ENCODE data around the gene SDSL.

Gene SDSL

GRCh38 chr12:113396828-113397496 lies 25.2 kb upstream of the SDSL start:
- DNase-seq: no peak

- DNase-seq: peak; percentile 55
These were observed 24.5 kb upstream of the SDSL start for GRCh38 chr12:113397497-113398197.

- no peak for DNase-seq
These were observed 23.6 kb upstream of the SDSL start for GRCh38 chr12:113398346-113399290.

GRCh38 chr12:113399490-113399889 lies 22.7 kb upstream of the SDSL start:
- DNase-seq: no peak

DNA sequence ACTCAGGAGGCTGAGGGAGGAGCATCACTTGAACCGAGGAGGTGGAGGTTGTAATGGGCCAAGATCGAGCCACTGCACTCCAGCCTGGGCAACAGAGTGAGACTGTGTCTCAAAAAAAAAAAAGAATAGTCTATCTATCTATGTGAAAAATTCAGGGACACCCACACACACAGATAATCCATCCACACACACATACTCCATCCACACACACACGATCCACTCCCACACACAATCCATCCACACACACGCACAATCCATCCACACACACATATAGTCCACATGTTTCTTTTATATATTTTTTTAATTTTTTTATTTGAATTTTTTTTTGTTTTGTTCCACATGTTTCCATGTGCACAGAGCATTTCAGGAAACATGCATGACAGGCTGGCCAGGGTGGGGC lies 21.8 kb upstream of the SDSL start:
- no peak for DNase-seq

- no peak for DNase-seq
These were observed 20.8 kb upstream of the SDSL start for GRCh38 chr12:113401066-113402000.

- DNase-seq: no peak
These were observed 19.5 kb upstream of the SDSL start for GRCh38 chr12:113402586-113403260.

- no peak for DNase-seq
These were observed 18.5 kb upstream of the SDSL start, which contains the start of gene SDS for GRCh38 chr12:113403435-113404415. SDS (minus strand) TSS chr12:113403887; CDS start chr12:113399708, 4,179 bp downstream.

DNA sequence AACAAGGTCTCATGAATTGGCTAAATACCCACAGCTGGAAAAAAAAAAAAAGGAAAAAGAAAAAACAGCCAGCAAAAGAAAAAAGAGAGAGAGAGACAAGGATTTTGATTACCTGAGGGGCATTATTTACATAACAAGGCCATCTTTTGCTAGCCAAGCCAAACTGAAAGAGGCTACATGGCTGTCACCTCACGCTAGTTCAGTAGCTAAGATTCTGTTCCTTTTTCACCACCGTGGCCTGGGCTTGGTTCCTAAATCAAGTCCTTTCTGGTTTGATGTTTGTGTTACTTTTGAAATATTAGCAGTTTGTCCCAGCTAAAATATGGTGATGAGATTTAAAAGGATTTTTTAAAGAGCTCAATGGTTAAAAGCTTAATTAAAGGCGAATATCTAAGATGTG lies 16.5 kb upstream of the SDSL start:
- no peak for DNase-seq

- DNase-seq: no peak
These were observed 14.1 kb upstream of the SDSL start for GRCh38 chr12:113407931-113408600.

- no peak for DNase-seq
These were observed 13.4 kb upstream of the SDSL start for GRCh38 chr12:113408756-113409298.

DNA sequence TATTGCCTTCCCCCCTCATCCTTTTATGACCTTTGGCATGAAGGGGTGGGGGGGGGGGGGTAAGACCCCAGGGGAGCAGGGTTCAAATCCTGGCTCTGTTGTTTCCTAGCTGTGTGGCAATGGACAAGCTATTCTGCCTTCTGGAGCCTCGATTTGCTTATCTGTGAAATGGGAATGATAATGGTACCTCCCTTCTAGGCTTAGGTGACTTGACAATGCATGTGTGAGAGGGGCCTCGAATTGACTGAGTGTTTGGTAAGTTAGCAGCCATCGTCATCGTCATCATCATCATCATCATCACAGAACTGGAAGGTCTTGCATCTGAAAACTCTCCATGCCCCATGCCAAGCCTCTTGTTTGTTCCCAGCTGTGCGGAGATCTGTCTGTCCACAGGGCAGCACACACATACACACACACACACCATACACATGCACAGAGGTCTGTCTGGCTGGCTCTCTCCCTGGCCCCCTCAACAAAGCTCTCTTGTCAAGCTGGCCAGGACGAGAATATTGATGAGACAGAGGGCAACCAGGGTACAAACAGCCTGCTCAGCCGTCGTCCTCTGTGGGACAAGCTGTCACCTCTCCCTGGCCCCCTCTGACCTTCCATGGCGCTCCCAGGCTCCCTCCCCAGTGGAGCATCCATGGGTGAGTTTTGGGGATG lies 12.6 kb upstream of the SDSL start:
- DNase-seq: no peak

- peak; percentile 19 for DNase-seq
These were observed 8.7 kb upstream of the SDSL start for GRCh38 chr12:113413488-113413939.

DNA sequence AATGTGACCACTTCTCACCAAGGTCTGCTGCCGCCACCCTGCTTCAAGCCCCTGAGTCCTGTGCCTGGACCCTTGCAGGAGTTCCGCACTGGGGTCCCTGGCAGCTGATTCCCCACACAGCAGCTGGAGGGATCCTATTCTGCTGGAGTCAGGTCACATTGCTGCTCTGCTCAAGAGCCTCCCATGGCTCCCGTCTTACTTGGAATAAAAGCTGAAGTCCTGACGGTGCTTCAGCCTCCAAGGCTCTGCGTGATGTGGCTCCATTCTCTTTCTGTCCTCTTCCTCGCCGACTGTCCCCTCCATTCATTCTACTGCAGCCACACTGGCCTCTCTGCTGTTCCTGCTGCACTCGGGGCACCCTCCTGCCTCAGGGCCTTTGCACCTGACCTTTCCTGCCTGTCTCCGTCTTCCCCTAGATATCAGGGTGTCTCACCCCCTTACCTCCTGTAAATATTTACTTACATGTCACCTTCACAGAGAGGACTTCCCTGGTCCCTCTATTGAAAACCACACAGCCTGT lies 7.6 kb upstream of the SDSL start:
- no peak for DNase-seq

GRCh38 chr12:113416091-113416754 lies 6.0 kb upstream of the SDSL start:
- DNase-seq: no peak

DNA sequence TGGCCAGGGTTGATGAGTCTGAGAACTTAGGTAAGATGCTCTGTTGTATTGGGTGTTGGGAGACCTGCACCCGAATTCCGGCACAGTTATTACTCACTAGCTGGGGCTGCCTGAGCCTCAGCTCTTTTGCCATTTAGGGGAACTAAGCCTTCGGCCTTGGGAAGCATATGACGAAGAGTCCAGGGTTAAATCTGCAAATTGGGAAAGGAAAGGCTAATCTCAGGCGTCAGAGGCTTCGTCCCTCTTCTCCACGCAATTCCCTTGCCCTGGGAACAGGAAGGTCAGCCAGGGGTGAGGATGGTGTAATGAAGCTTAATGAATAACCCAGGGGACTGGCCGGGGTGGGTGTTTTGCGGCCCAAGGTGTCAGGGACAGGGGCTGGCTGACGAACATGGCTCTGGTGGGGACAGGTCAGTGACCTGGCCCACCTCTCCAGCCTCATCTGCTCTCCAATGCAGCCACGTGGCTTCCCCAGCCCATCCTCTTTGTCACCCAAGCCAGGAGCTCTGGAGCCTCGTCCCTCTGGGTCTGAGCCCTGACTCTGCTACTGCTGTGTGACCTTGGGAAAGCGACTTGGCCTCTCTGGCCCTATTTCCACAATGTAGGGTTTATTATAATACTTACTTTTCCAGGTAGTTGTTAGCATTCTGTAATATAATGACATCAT lies 3.8 kb upstream of the SDSL start:
- no peak for DNase-seq

- no peak for DNase-seq
These were observed 1.1 kb upstream of the SDSL start for GRCh38 chr12:113420996-113421595.
